GM13977 (cell line): ENCODE data around the gene GAPDH.
A peak's percentile ranks its signal among the peaks of the same experiment; 100 is the strongest.

Source experiments
- DNase-seq: peaks from one replicate; pipeline ENCODE4 v3.0.0; 2012; ENCODE audit warnings: low spot score
- CTCF ChIP-seq: IDR thresholded peaks from 2 replicates; pipeline ENCODE4 v1.5.1; 2012; ENCODE audit warnings: mild to moderate bottlenecking, control low read depth; ENCODE audit not compliant: insufficient read depth; ENCODE audit errors: extremely low read depth, missing control alignments
- in situ Hi-C: fragments of 300-500 bp; cut with MboI; formaldehyde crosslinking; loops from one replicate; pipeline ENCODE4 v1.12.0; 2022; ENCODE audit warnings: low sequenced_read_pairs, low pct_unique_long_range_greater_than_20kb, mixed read lengths, inconsistent platforms; ENCODE audit not compliant: unreplicated experiment

The GAPDH gene

GRCh38 chr12:6570264-6570887 lies 36.1 kb downstream of the GAPDH start:
- peak; percentile 74 for TF ChIP-seq CTCF
- peak; percentile 52 for DNase-seq
- in situ Hi-C loops = no loop called here

- no peak for DNase-seq
- TF ChIP-seq CTCF = no peak
- in situ Hi-C loops = no loop called here
Observed at GRCh38 chr12:6573001-6573400, 38.7 kb downstream of the GAPDH start.

- no peak for DNase-seq
- no peak for TF ChIP-seq CTCF
- in situ Hi-C loops = no loop called here
Observed at GRCh38 chr12:6574576-6575295, 40.4 kb downstream of the GAPDH start.

GRCh38 chr12:6575648-6576047 lies 41.3 kb downstream of the GAPDH start:
- TF ChIP-seq CTCF = no peak
- no peak for DNase-seq

GRCh38 chr12:6582196-6582595 lies 47.9 kb downstream of the GAPDH start:
- TF ChIP-seq CTCF = no peak
- in situ Hi-C loops = no loop called here
- DNase-seq = no peak

More at GRCh38 chr12:6575648-6576047, 41.3 kb downstream of the GAPDH start:
- in situ Hi-C loops = no loop called here

- TF ChIP-seq CTCF = no peak
- DNase-seq = no peak
- in situ Hi-C loops = no loop called here
Observed at GRCh38 chr12:6582959-6583358, 48.6 kb downstream of the GAPDH start.
